Activated T-cell treated with anti-CD3 and anti-CD28 coated beads, Interleukin-2, amount 50 U/mL, for 1 hour (primary cell): Measurements from ENCODE around the gene SBNO1.
"Not testable (repeated sequence)": the region's sequence is repeated elsewhere in the genome, so short reads cannot be mapped to it uniquely, and the experiment has no call there.

Experiments used
- DNase-seq: peaks from one replicate; pipeline ENCODE4 v3.0.0-alpha.2; 2020

The SBNO1 gene

GRCh38 chr12:123388177-123388950 lies 23.7 kb upstream of the SBNO1 start:
- peak; percentile 84 for DNase-seq

- no peak for DNase-seq
Measured at GRCh38 chr12:123387508-123388176, 23.0 kb upstream of the SBNO1 start.

GRCh38 chr12:123385536-123385935 lies 20.9 kb upstream of the SBNO1 start:
- DNase-seq: not testable (repeated sequence)

- no peak for DNase-seq
Measured at GRCh38 chr12:123384994-123385376, 20.3 kb upstream of the SBNO1 start.

- no peak for DNase-seq
Measured at GRCh38 chr12:123384318-123384993, 19.8 kb upstream of the SBNO1 start.

GRCh38 chr12:123382684-123383083 lies 18.0 kb upstream of the SBNO1 start:
- no peak for DNase-seq

GRCh38 chr12:123379391-123379790 lies 14.7 kb upstream of the SBNO1 start:
- no peak for DNase-seq

GRCh38 chr12:123372415-123372814 lies 7.8 kb upstream of the SBNO1 start:
- DNase-seq: not testable (repeated sequence)

GRCh38 chr12:123371667-123372368 lies 7.2 kb upstream of the SBNO1 start:
- not testable (repeated sequence) for DNase-seq

- DNase-seq: no peak
Measured at GRCh38 chr12:123369229-123369628, 4.6 kb upstream of the SBNO1 start.

GRCh38 chr12:123368431-123368830 lies 3.8 kb upstream of the SBNO1 start:
- DNase-seq: not testable (repeated sequence)

GRCh38 chr12:123367511-123367910 lies 2.9 kb upstream of the SBNO1 start:
- DNase-seq: no peak

GRCh38 chr12:123365025-123365917 lies 624 bp upstream of the SBNO1 start:
- DNase-seq: peak; percentile 95

- peak; percentile 44 for DNase-seq
Measured at GRCh38 chr12:123363740-123364531, 711 bp downstream of the SBNO1 start.

GRCh38 chr12:123363390-123363739 lies 1.3 kb downstream of the SBNO1 start:
- DNase-seq: no peak

GRCh38 chr12:123358035-123358434 lies 6.6 kb downstream of the SBNO1 start:
- DNase-seq: no peak

- DNase-seq: no peak
Measured at GRCh38 chr12:123356159-123356670, 8.4 kb downstream of the SBNO1 start.

GRCh38 chr12:123354600-123354999 lies 10.0 kb downstream of the SBNO1 start:
- DNase-seq: no peak

GRCh38 chr12:123351349-123351748 lies 13.3 kb downstream of the SBNO1 start:
- no peak for DNase-seq

- DNase-seq: no peak
Measured at GRCh38 chr12:123346946-123347345, 17.7 kb downstream of the SBNO1 start.

GRCh38 chr12:123344086-123344485 lies 20.6 kb downstream of the SBNO1 start:
- no peak for DNase-seq
